Esophagus squamous epithelium (tissue), 5 donors: ENCODE data around the gene PLOD1. TPM values are rescaled to one million over a fixed set of nuclear protein-coding genes. Genes with fewer than 3 reads are reported as not detected.
"Not testable (repeated sequence)": the region's sequence is repeated elsewhere in the genome, so short reads cannot be mapped to it uniquely, and the experiment has no call there.

Experiments used
- DNase-seq: peaks from one replicate; lab custom pipeline; 2025; lab: John Stamatoyannopoulos, UW
- H3K27ac ChIP-seq, 4 donors: fragments of 200-600 bp; sonication (generic); one replicate each; pipeline ENCODE4 v1.5.1; 2016 to 2019; ENCODE audit warnings: mild to moderate bottlenecking in 1 of 4
- H3K27me3 ChIP-seq, 4 donors: fragments of 200-600 bp; sonication (generic); 1 replicate in 3 of 4; 2 replicates in 1 of 4; pipeline versions ENCODE4 v1.5.1 to v1.6.0; 2017 to 2021; ENCODE audit warnings: antibody characterized with exemption in 1 of 4
- H3K36me3 ChIP-seq, 3 donors: fragments of 200-600 bp; sonication (generic); one replicate each; pipeline ENCODE4 v1.5.1; 2016 to 2019
- H3K4me1 ChIP-seq, 3 donors: fragments of 200-600 bp; sonication (generic); one replicate each; pipeline ENCODE4 v1.5.1; 2017 to 2019
- H3K4me3 ChIP-seq, 4 donors: fragments of 200-600 bp; sonication (generic); 1 replicate in 3 of 4; 2 replicates in 1 of 4; pipeline ENCODE4 v1.5.1; 2016 to 2019; ENCODE audit warnings: mild to moderate bottlenecking in 2 of 4, moderate library complexity in 1 of 4
- H3K9me3 ChIP-seq, 3 donors: fragments of 200-600 bp; sonication (generic); one replicate each; pipeline ENCODE4 v1.5.1; 2016 to 2019
- CTCF ChIP-seq, 6 experiments: fragments of 450-650 bp in 4 of 6; fragments of 200-600 bp in 2 of 6; sonication (generic) in 2 of 6; IDR thresholded peaks; one replicate each; pipeline ENCODE4 v1.5.1; 2016 to 2019; ENCODE audit warnings: antibody characterized with exemption in 6 of 6, mild to moderate bottlenecking in 4 of 6, moderate library complexity in 4 of 6
- POLR2A ChIP-seq, 4 donors: fragments of 450-650 bp; IDR thresholded peaks; one replicate each; pipeline ENCODE4 v1.6.1; 2017; ENCODE audit warnings: antibody characterized with exemption in 4 of 4, mild to moderate bottlenecking in 4 of 4, moderate library complexity in 3 of 4
- WGBS, 2 donors: methylation state at CpG; one replicate each; pipeline ENCODE4 v1.1.5; 2018; 5-methylcytosine and 5-hydroxymethylcytosine counted together
- intact Hi-C: fragments of 100-400 bp; cut with DNase I; formaldehyde crosslinking; loops from one replicate; pipeline ENCODE4 v1.15.0; 2022
- total RNA-seq, 4 donors: library from RNA; depleted of rRNA; stranded (reverse); fragments of >200 nt; gene quantifications; one replicate each; pipeline ENCODE4 v1.1.0, GENCODE V29; 2016
- donor health status: DM: yes; HTN: yes; CAD: no.

PLOD1 gene
- total RNA-seq, 4 donors from 2014 or later, result 29.8 to 38.1 (median 34.3) TPM

GRCh38 chr1:11906870-11907269, 27.6 kb upstream of the PLOD1 start:
- TF ChIP-seq CTCF (IDR thresholded peaks at IDR 0.05), result no peak
- TF ChIP-seq POLR2A (IDR thresholded peaks at IDR 0.05), result no peak
- Histone ChIP-seq H3K27me3 (no peaks in the 10 kb centered on the region), H3K4me3 (no peak overlapping the region), H3K4me1 (peaks cover 0 to 18% (median 0%) of the 10 kb centered on the region in 3 donors), H3K36me3 (no peaks in the 10 kb centered on the region), H3K27ac (no peak overlapping the region), H3K9me3 (no peaks in the 10 kb centered on the region)
- WGBS, 2 donors, result 69 to 74% methylated on average over 9 to 10 of the region's 10 CpGs
- intact Hi-C loops, result no loop called here
- DNase-seq, result no peak

- Histone ChIP-seq H3K27me3 (no peaks in the 10 kb centered on the region), H3K4me1 (peaks cover 0 to 18% (median 0%) of the 10 kb centered on the region in 3 donors), H3K27ac (peak overlapping the region; percentile 89 to 99 (median 96)), H3K9me3 (no peaks in the 10 kb centered on the region), H3K36me3 (no peaks in the 10 kb centered on the region), H3K4me3 (peak overlapping the region in 3 of 4 donors; percentile 61 to 74 (median 63))
- TF ChIP-seq CTCF (IDR thresholded peaks at IDR 0.05) (peak; percentile 71 to 94 (median 84)), POLR2A (IDR thresholded peaks at IDR 0.05) (peak in 1 of 4 donors; percentile 59)
- intact Hi-C loops, result no loop called here
- peak; percentile 51 for DNase-seq
- WGBS, 2 donors, result 10 to 16% methylated on average over 19 of the region's 19 CpGs
Measured at GRCh38 chr1:11907275-11908094, 27.0 kb upstream of the PLOD1 start.

- Histone ChIP-seq H3K27me3 (no peaks in the 10 kb centered on the region), H3K4me1 (peaks cover 0 to 18% (median 0%) of the 10 kb centered on the region in 3 donors), H3K9me3 (no peaks in the 10 kb centered on the region), H3K4me3 (peak overlapping the region; percentile 39 to 74 (median 62)), H3K27ac (peak overlapping the region; percentile 89 to 99 (median 96)), H3K36me3 (no peaks in the 10 kb centered on the region)
- intact Hi-C loops, result no loop called here
- TF ChIP-seq CTCF (IDR thresholded peaks at IDR 0.05) (no peak), POLR2A (IDR thresholded peaks at IDR 0.05) (peak in 3 of 4 donors; percentile 72 to 98 (median 95))
- WGBS, 2 donors, result 0% methylated on average over 23 to 24 of the region's 24 CpGs
- DNase-seq, result no peak
Measured at GRCh38 chr1:11908095-11908675, 26.3 kb upstream of the PLOD1 start.

- H3K9me3 ChIP-seq, DNase-seq, H3K36me3 ChIP-seq, H3K4me3 ChIP-seq, intact Hi-C loops, H3K27me3 ChIP-seq: not testable (repeated sequence)
- H3K4me1 ChIP-seq, result peaks cover 0 to 18% (median 0%) of the 10 kb centered on the region in 3 donors
- 56 to 69% methylated on average over 6 of the region's 6 CpGs for WGBS, 2 donors
- peak overlapping the region in 1 of 4 donors; percentile 95 for H3K27ac ChIP-seq
Measured at GRCh38 chr1:11910914-11911228, 23.6 kb upstream of the PLOD1 start.

GRCh38 chr1:11912000-11912399, 22.5 kb upstream of the PLOD1 start:
- H3K27ac ChIP-seq, result no peak overlapping the region
- TF ChIP-seq CTCF (IDR thresholded peaks at IDR 0.05) (no peak), POLR2A (IDR thresholded peaks at IDR 0.05) (no peak)
- no peak for DNase-seq
- intact Hi-C loops, result no loop called here
- H3K27me3 ChIP-seq, result no peaks in the 10 kb centered on the region
- peaks cover 0 to 18% (median 0%) of the 10 kb centered on the region in 3 donors for H3K4me1 ChIP-seq
- peaks cover 0 to 6% (median 0%) of the 10 kb centered on the region in 3 donors for H3K36me3 ChIP-seq
- WGBS, 2 donors, result 71 to 86% methylated on average over 3 to 5 of the region's 7 CpGs
- H3K4me3 ChIP-seq, result no peak overlapping the region
- H3K9me3 ChIP-seq, result no peaks in the 10 kb centered on the region

GRCh38 chr1:11912482-11913216, 21.9 kb upstream of the PLOD1 start:
- H3K27ac ChIP-seq, H3K36me3 ChIP-seq, H3K4me3 ChIP-seq, H3K27me3 ChIP-seq, H3K9me3 ChIP-seq, intact Hi-C loops, DNase-seq: not testable (repeated sequence)
- peaks cover 0 to 18% (median 0%) of the 10 kb centered on the region in 3 donors for H3K4me1 ChIP-seq
- WGBS, 2 donors, result 76 to 86% methylated on average over 16 to 21 of the region's 21 CpGs
